PC-3 (cell line): Measurements from ENCODE around the gene TOMM40. TPM values are rescaled to one million over a fixed set of nuclear protein-coding genes. Genes with fewer than 3 reads are reported as not detected.

Experiments
- ATAC-seq: fragments of 200-7000 bp; cut with Tn5 transposase; 2 replicates; pipeline ENCODE4 v1.9.1; 2020; ENCODE audit warnings: mild to moderate bottlenecking, moderate library complexity
- BruUV-seq: library from RNA; stranded (reverse); fragments of 400-500 nt; replicated peaks from 2 replicates; lab custom pipeline; 2021; lab: Mats Ljungman, UMichigan
- CTCF ChIA-PET: fragments of 300-600 bp; sonication (Branson Sonifier 250); formaldehyde crosslinking; loops from one replicate; lab custom pipeline; 2022; ENCODE audit warnings: antibody characterized with exemption; lab: Charles Lee
- POLR2A ChIA-PET: fragments of 300-600 bp; sonication (Branson Sonifier 250); formaldehyde crosslinking; loops from one replicate; lab custom pipeline; 2022; ENCODE audit warnings: antibody characterized with exemption; ENCODE audit not compliant: unreplicated experiment; lab: Charles Lee
- DNase-seq: peaks from one replicate; pipeline ENCODE4 v3.0.0-alpha.2; 2015
- H2AFZ ChIP-seq: fragments of 300-600 bp; sonication (generic); 2 replicates; pipeline ENCODE4 v1.6.0; 2016; ENCODE audit warnings: antibody characterized with exemption, low read length
- H3F3A ChIP-seq: fragments of 300-600 bp; sonication (generic); one replicate; pipeline ENCODE4 v1.6.0; 2017; ENCODE audit warnings: antibody characterized with exemption, low read length, control low read depth, mild to moderate bottlenecking; ENCODE audit not compliant: unreplicated experiment
- H3K27ac ChIP-seq: fragments of 300-600 bp; sonication (generic); 2 replicates; pipeline ENCODE4 v1.5.1; 2016; ENCODE audit warnings: mild to moderate bottlenecking, low read length
- H3K27me3 ChIP-seq: fragments of 300-600 bp; sonication (generic); 2 replicates; pipeline ENCODE4 v1.6.1; 2016; ENCODE audit warnings: low read length, mixed read lengths
- H3K36me3 ChIP-seq: fragments of 300-600 bp; sonication (generic); 2 replicates; pipeline ENCODE4 v1.6.1; 2016; ENCODE audit warnings: low read depth, mixed run types, low read length, mixed read lengths
- H3K4me1 ChIP-seq: fragments of 300-600 bp; sonication (generic); 2 replicates; pipeline ENCODE4 v1.5.1; 2016; ENCODE audit warnings: low read length; ENCODE audit not compliant: insufficient read depth
- H3K4me2 ChIP-seq: fragments of 300-600 bp; sonication (generic); 2 replicates; pipeline ENCODE4 v1.6.0; 2016; ENCODE audit warnings: low read length
- H3K4me3 ChIP-seq: fragments of 300-600 bp; sonication (generic); 2 replicates; pipeline ENCODE4 v1.5.1; 2016; ENCODE audit warnings: mild to moderate bottlenecking, low read length, mixed read lengths
- H3K79me2 ChIP-seq: fragments of 300-600 bp; sonication (generic); 2 replicates; pipeline ENCODE4 v1.6.1; 2017; ENCODE audit warnings: low read length, mixed read lengths
- H3K9ac ChIP-seq: fragments of 300-600 bp; sonication (generic); 2 replicates; pipeline ENCODE4 v1.6.0; 2016; ENCODE audit warnings: mild to moderate bottlenecking, low read length
- H3K9me2 ChIP-seq: fragments of 300-600 bp; sonication (generic); replicated peaks from 2 replicates; pipeline ENCODE4 v1.6.1; 2016; ENCODE audit warnings: mixed run types, low read length, mixed read lengths
- H3K9me3 ChIP-seq: fragments of 300-600 bp; sonication (generic); 2 replicates; pipeline ENCODE4 v1.6.1; 2016; ENCODE audit warnings: low read length, mixed read lengths
- H4K20me1 ChIP-seq: fragments of 300-600 bp; sonication (generic); 2 replicates; pipeline ENCODE4 v1.6.1; 2016; ENCODE audit warnings: low read length, mixed read lengths
- EZH2 ChIP-seq: fragments of 300-600 bp; sonication (generic); IDR thresholded peaks from one replicate; pipeline ENCODE4 v1.6.1; 2017; ENCODE audit warnings: antibody characterized with exemption, mild to moderate bottlenecking, low read length; ENCODE audit not compliant: unreplicated experiment
- EZH2phosphoT487 ChIP-seq: fragments of 300-600 bp; sonication (generic); IDR thresholded peaks from 2 replicates; pipeline ENCODE4 v1.6.1; 2018; ENCODE audit warnings: mild to moderate bottlenecking, antibody characterized with exemption, low read length, borderline replicate concordance
- intact Hi-C: fragments of 100-400 bp; cut with micrococcal nuclease; formaldehyde crosslinking; loops from 2 replicates; pipeline ENCODE4 v1.9.0; 2023
- total RNA-seq: library from RNA; depleted of rRNA; stranded (reverse); fragments of >200 nt; gene quantifications from 2 replicates; pipeline ENCODE4 v1.2.3, GENCODE V29; 2014
- TF ChIP-seq, protein P1 (sequence below): fragments of 300-600 bp; sonication (generic); conservative IDR thresholded peaks from 2 replicates; pipeline ENCODE4 v1.5.1; 2017; ENCODE audit warnings: antibody characterized with exemption, low read depth, mild to moderate bottlenecking, low read length

The TOMM40 gene
- total RNA-seq, 1 experiment from 2014 or later, result 190 TPM

DNA sequence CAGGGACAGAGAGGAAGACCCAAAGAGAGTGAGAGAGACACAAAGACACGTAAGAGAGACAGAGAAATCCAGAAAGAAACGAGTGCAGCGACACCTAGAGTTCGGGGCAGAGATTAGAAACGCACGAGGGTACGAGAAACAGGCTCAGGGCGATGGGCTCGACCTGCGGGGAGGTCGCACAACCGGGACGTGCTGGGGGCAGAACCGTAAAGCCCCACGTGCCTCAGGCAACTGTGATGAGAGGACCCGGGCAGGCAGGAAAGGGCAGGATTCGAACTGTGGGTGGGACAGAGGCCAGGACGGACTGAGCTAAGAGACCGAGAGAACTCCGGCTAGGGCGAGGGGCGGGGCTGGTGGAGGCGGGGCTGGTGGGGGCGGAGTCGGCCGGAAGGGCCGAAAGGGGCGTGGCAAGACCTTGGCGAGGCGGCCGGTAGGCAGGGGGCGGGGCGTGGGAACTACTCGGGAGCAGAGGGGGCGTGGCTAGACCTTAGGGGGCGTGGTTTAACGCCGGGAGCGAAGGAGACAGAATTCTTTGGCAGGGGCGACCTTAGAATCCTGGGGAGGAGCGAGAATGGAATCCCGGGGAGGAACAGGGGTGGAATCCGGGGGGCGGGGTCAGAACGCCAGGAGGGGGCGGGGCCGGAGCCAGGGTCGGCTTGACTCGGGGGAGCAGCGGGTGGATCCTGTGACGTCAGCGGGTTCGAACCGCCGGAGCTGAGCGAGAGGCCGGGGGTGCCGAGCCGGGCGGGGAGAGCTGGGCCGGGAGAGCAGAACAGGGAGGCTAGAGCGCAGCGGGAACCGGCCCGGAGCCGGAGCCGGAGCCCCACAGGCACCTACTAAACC lies 45.2 kb upstream of the TOMM40 start, which contains the start of gene NECTIN2:
TSS of gene NECTIN2 (plus strand) at position 686 of the 843 bp plus-strand sequence. CDS start 229 bp downstream, outside the sequence.
- Histone ChIP-seq H3K9me3 (no peaks in the 10 kb centered on the region), H3K4me1 (peaks cover 14% of the 10 kb centered on the region), H3F3A (no peaks in the 10 kb centered on the region), H3K4me3 (peak within 1 kb of the TSS; percentile 84), H3K36me3 (no peaks in the 10 kb centered on the region), H3K9ac (peak within 1 kb of the TSS; percentile 78), H3K27me3 (no peaks in the 10 kb centered on the region), H3K9me2 (no peaks in the 10 kb centered on the region), H3K79me2 (peaks cover 45% of the 10 kb centered on the region), H2AFZ (peak within 1 kb of the TSS; percentile 97), H3K27ac (peak within 1 kb of the TSS; percentile 36), H3K4me2 (peak within 1 kb of the TSS; percentile 95), H4K20me1 (no peaks in the 10 kb centered on the region)
- no TSS peak for BruUV-seq
- intact Hi-C loops, result loop anchor here (2.0 to 10.0 kb wide), 5 partner anchors 46 to 271 kb away; partner anchors contain the start of gene TOMM40
- TF ChIP-seq, protein P1, sequence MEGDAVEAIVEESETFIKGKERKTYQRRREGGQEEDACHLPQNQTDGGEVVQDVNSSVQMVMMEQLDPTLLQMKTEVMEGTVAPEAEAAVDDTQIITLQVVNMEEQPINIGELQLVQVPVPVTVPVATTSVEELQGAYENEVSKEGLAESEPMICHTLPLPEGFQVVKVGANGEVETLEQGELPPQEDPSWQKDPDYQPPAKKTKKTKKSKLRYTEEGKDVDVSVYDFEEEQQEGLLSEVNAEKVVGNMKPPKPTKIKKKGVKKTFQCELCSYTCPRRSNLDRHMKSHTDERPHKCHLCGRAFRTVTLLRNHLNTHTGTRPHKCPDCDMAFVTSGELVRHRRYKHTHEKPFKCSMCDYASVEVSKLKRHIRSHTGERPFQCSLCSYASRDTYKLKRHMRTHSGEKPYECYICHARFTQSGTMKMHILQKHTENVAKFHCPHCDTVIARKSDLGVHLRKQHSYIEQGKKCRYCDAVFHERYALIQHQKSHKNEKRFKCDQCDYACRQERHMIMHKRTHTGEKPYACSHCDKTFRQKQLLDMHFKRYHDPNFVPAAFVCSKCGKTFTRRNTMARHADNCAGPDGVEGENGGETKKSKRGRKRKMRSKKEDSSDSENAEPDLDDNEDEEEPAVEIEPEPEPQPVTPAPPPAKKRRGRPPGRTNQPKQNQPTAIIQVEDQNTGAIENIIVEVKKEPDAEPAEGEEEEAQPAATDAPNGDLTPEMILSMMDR, result peak; percentile 78
- no peak for TF ChIP-seq EZH2phosphoT487
- ChIA-PET CTCF (interaction anchor here (0.6 to 1.0 kb wide), 7 partner anchors 37 to 151 kb away, joined by 3 to 10 read pairs (median 4); partner anchors contain the start of gene BCAM), POLR2A (interaction anchor here (0.5 to 1.2 kb wide), 8 partner anchors 30 to 210 kb away, joined by 3 to 29 read pairs (median 17); no protein-coding TSS in a partner anchor)
- ATAC-seq (peak; percentile 47), DNase-seq (peak; percentile 96)

- Histone ChIP-seq H3K9ac (peak overlapping the region; percentile 78), H2AFZ (peak overlapping the region; percentile 64; the same call in 1 of the 2 replicates), H4K20me1 (no peaks in the 10 kb centered on the region), H3K4me1 (peaks cover 14% of the 10 kb centered on the region), H3K79me2 (peaks cover 45% of the 10 kb centered on the region), H3K4me2 (peak overlapping the region; percentile 84), H3K27me3 (no peaks in the 10 kb centered on the region), H3F3A (no peaks in the 10 kb centered on the region), H3K9me2 (no peaks in the 10 kb centered on the region), H3K4me3 (peak overlapping the region; percentile 84), H3K27ac (peak overlapping the region; percentile 36), H3K9me3 (no peaks in the 10 kb centered on the region), H3K36me3 (no peaks in the 10 kb centered on the region)
- TF ChIP-seq EZH2phosphoT487 (no peak), EZH2 (no peak)
- TF ChIP-seq, protein P1, result no peak
- ChIA-PET CTCF (no interaction called here), POLR2A (interaction anchor here (0.6 to 1.2 kb wide), 2 partner anchors 44 to 71 kb away, joined by 5 to 25 read pairs; no protein-coding TSS in a partner anchor)
- no peak for ATAC-seq
- no TSS peak for BruUV-seq
- DNase-seq, result no peak
- intact Hi-C loops, result loop anchor here (5.0 to 10.0 kb wide), 3 partner anchors 46 to 272 kb away; partner anchors contain the start of gene TOMM40
These were observed 44.5 kb upstream of the TOMM40 start for GRCh38 chr19:44846455-44847143.
